ENCODE measurements around the gene DNAI7. TPM values are rescaled to one million over a fixed set of nuclear protein-coding genes. Genes with fewer than 3 reads are reported as not detected.

DNAI7 gene, protein sequence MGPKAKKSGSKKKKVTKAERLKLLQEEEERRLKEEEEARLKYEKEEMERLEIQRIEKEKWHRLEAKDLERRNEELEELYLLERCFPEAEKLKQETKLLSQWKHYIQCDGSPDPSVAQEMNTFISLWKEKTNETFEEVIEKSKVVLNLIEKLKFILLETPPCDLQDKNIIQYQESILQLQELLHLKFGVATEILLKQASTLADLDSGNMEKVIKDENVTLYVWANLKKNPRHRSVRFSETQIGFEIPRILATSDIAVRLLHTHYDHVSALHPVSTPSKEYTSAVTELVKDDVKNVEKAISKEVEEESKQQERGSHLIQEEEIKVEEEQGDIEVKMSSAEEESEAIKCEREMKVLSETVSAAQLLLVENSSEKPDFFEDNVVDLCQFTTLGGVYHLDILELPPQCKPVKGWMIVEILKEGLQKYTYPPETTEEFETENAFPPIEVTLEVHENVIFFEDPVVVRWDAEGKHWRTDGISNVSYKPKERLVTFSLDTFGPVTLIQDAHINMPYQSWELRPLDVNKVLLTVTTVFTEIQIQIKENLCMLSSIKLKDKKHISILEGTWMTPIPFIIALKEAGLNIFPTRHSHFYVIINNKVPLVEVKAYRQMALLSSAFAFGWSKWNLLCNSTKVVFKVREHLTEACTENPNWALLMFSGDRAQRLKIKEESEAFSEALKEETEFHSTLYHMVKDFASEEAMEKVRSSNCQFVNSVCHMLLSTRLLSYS
- 0.12 TPM in 1 of 2 replicates, not detected in the other for total RNA-seq

DNA sequence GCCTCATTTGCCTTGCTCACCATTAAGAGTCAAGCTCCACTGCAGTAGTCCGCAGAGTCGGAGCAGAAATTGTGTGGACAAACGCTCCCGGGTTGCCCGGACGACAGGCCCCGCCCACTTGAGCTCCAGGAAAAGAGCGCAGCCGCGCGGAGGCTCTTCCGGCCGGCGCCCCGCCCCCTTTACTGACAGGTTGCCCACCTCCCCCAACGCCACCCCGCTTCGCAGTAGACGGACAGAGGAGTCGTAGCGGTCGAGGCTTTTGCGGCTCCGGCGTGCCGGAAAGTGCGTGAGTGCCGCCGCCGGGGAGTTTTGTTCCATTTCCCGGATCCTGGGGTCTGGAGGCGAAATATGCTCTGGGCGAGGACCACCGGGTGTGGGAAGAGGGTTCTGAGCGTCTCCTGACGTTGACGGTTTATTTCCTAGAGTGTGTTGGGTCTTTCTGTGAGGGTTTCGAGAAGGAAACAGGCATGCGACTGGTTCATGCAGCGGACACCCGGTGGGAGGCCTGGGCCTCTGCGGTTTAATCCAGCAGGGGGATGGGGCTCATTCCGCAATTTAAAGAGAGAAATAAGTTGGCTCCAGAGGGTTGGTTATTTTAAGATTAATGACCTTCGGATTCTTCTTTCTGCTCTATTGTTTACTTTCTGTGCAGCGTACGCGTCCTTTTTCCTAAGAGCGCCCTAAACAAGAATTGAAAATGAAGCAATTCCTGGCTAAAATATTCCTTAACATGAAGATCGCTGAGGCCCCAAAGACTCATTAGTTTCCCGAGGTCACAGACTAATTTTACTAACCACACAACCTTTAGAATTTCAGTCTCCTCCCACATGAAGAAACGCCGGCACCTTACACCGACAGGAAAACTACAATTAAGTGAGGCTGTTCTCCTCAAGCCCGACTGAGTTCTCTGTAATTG is at the start of gene DNAI7, which contains the start of gene ETFRF1:
DNAI7 (minus strand) TSS at position 105 of the 916 bp plus-strand sequence; CDS start at position 23, 82 bp downstream.
ETFRF1 (plus strand) TSS at position 182 of the 916 bp plus-strand sequence. CDS start 8,720 bp downstream, outside the sequence.

Other genes starting within 250 kb of the DNAI7 start
- gene BCAT1, start 246.1 kb downstream of the DNAI7 start, total RNA-seq: 15.6 and 20.0 TPM in 2 replicates
- gene ETFRF1, start 77 bp upstream of the DNAI7 start, total RNA-seq: 12.0 and 17.2 TPM in 2 replicates
- 16.3 and 17.0 TPM in 2 replicates for gene KRAS, start 55.8 kb upstream of the DNAI7 start, total RNA-seq